Tibial nerve (tissue), 4 donors: ENCODE measurements around the gene ZC3H12A. TPM values are rescaled to one million over a fixed set of nuclear protein-coding genes. Genes with fewer than 3 reads are reported as not detected.
A peak's percentile ranks its signal among the peaks of the same experiment; 100 is the strongest.

Experiments
- DNase-seq, 2 donors: peaks; one replicate each; pipeline ENCODE4 v3.0.0-alpha.2; 2019; ENCODE audit warnings: low spot score in 2 of 2
- H3K27ac ChIP-seq, 4 donors: fragments of 200-600 bp; sonication (generic) in 3 of 4; one replicate each; pipeline ENCODE4 v1.5.1; 2017 to 2019; ENCODE audit warnings: mild to moderate bottlenecking in 1 of 4
- H3K27me3 ChIP-seq, 2 donors: fragments of 200-600 bp; sonication (generic) in 1 of 2; one replicate each; pipeline versions ENCODE4 v1.5.1 to v1.6.0; 2017 to 2019
- H3K36me3 ChIP-seq, 3 donors: fragments of 200-600 bp; sonication (generic); one replicate each; pipeline ENCODE4 v1.5.1; 2018 to 2019
- H3K4me1 ChIP-seq, 4 donors: fragments of 200-600 bp; sonication (generic) in 3 of 4; one replicate each; pipeline ENCODE4 v1.5.1; 2017 to 2019
- H3K4me3 ChIP-seq, 4 donors: fragments of 200-600 bp; sonication (generic) in 3 of 4; one replicate each; pipeline ENCODE4 v1.5.1; 2017 to 2019; ENCODE audit warnings: mild to moderate bottlenecking in 1 of 4, moderate library complexity in 1 of 4
- H3K9me3 ChIP-seq, 4 donors: fragments of 200-600 bp; sonication (generic) in 3 of 4; one replicate each; pipeline ENCODE4 v1.5.1; 2017 to 2019
- CTCF ChIP-seq, 5 experiments: fragments of 200-600 bp in 3 of 5; fragments of 450-650 bp in 2 of 5; sonication (generic) in 3 of 5; IDR thresholded peaks; one replicate each; pipeline ENCODE4 v1.5.1; 2016 to 2019; ENCODE audit warnings: antibody characterized with exemption in 5 of 5, mild to moderate bottlenecking in 3 of 5, moderate library complexity in 2 of 5
- EP300 ChIP-seq, 2 donors: sonication (generic); formaldehyde crosslinking; IDR thresholded peaks; one replicate each; pipeline ENCODE4 v1.6.1; 2017; ENCODE audit warnings: antibody characterized with exemption in 2 of 2, mild to moderate bottlenecking in 1 of 2
- POLR2A ChIP-seq, 2 donors: fragments of 450-650 bp; IDR thresholded peaks; one replicate each; pipeline ENCODE4 v1.6.1; 2017; ENCODE audit warnings: antibody characterized with exemption in 2 of 2, mild to moderate bottlenecking in 2 of 2, moderate library complexity in 2 of 2
- WGBS, 2 donors: methylation state at CpG; one replicate each; pipeline ENCODE4 v1.1.5; 2018; 5-methylcytosine and 5-hydroxymethylcytosine counted together
- total RNA-seq, 4 donors: library from RNA; depleted of rRNA; stranded (reverse); fragments of >200 nt; gene quantifications; one replicate each; pipeline ENCODE4 v1.1.0, GENCODE V29; 2016

ZC3H12A gene
- total RNA-seq, 4 donors from 2014 or later: 7.9 to 15.7 (median 10.9) TPM

- Histone ChIP-seq H3K4me1 (peaks cover 0 to 49% (median 40%) of the 10 kb centered on the region in 4 donors), H3K9me3 (no peaks in the 10 kb centered on the region), H3K27ac (peak overlapping the region in 1 of 4 donors; percentile 8), H3K27me3 (no peaks in the 10 kb centered on the region), H3K36me3 (peaks cover 0 to 51% (median 7%) of the 10 kb centered on the region in 3 donors), H3K4me3 (no peak overlapping the region)
- WGBS, 2 donors: 83 to 88% methylated on average over 15 of the region's 15 CpGs
- DNase-seq: no peak
- TF ChIP-seq EP300 (IDR thresholded peaks at IDR 0.05) (no peak), POLR2A (IDR thresholded peaks at IDR 0.05) (no peak), CTCF (IDR thresholded peaks at IDR 0.05) (no peak)
Measured at GRCh38 chr1:37483785-37484184, 9.4 kb downstream of the ZC3H12A start.

- Histone ChIP-seq H3K36me3 (peaks cover 0 to 58% (median 7%) of the 10 kb centered on the region in 3 donors), H3K27ac (peak overlapping the region in 1 of 4 donors; percentile 79), H3K4me3 (no peak overlapping the region), H3K27me3 (no peaks in the 10 kb centered on the region), H3K9me3 (no peaks in the 10 kb centered on the region), H3K4me1 (peaks cover 0 to 42% (median 33%) of the 10 kb centered on the region in 4 donors)
- no peak for DNase-seq
- 76 to 80% methylated on average over 7 of the region's 7 CpGs for WGBS, 2 donors
- TF ChIP-seq CTCF (IDR thresholded peaks at IDR 0.05) (no peak), EP300 (IDR thresholded peaks at IDR 0.05) (no peak), POLR2A (IDR thresholded peaks at IDR 0.05) (no peak)
Measured at GRCh38 chr1:37484325-37485051, 10.1 kb downstream of the ZC3H12A start.

- TF ChIP-seq POLR2A (IDR thresholded peaks at IDR 0.05) (no peak), EP300 (IDR thresholded peaks at IDR 0.05) (no peak), CTCF (IDR thresholded peaks at IDR 0.05) (no peak)
- H3K4me1 ChIP-seq: peaks cover 0 to 29% (median 22%) of the 10 kb centered on the region in 4 donors
- H3K27ac ChIP-seq: peak overlapping the region in 3 of 4 donors; percentile 60 to 79 (median 76)
- peaks cover 0 to 67% (median 7%) of the 10 kb centered on the region in 3 donors for H3K36me3 ChIP-seq
- WGBS, 2 donors: 31 to 33% methylated on average over 5 to 6 of the region's 6 CpGs
- H3K27me3 ChIP-seq: no peaks in the 10 kb centered on the region
- no peak overlapping the region for H3K4me3 ChIP-seq
- no peak for DNase-seq
- H3K9me3 ChIP-seq: no peaks in the 10 kb centered on the region
Measured at GRCh38 chr1:37485902-37486679, 11.7 kb downstream of the ZC3H12A start.

GRCh38 chr1:37486680-37487618 is 12.6 kb downstream of the ZC3H12A start:
- Histone ChIP-seq H3K4me3 (no peak overlapping the region), H3K27me3 (no peaks in the 10 kb centered on the region), H3K9me3 (no peaks in the 10 kb centered on the region), H3K4me1 (peaks cover 0 to 29% (median 22%) of the 10 kb centered on the region in 4 donors), H3K36me3 (peaks cover 0 to 67% (median 2%) of the 10 kb centered on the region in 3 donors), H3K27ac (peak overlapping the region; percentile 32 to 79 (median 68))
- peak; percentile 73 to 85 for DNase-seq
- TF ChIP-seq POLR2A (IDR thresholded peaks at IDR 0.05) (no peak), EP300 (IDR thresholded peaks at IDR 0.05) (peak in 1 of 2 donors; percentile 34), CTCF (IDR thresholded peaks at IDR 0.05) (peak; percentile 95 to 98 (median 97))
- 22 to 25% methylated on average over 8 to 10 of the region's 10 CpGs for WGBS, 2 donors
